ENCODE data around the gene ARMC3.
A peak's percentile ranks its signal among the peaks of the same experiment; 100 is the strongest.
"Not testable (repeated sequence)": the region's sequence is repeated elsewhere in the genome, so short reads cannot be mapped to it uniquely, and the experiment has no call there.

ARMC3 gene

DNA sequence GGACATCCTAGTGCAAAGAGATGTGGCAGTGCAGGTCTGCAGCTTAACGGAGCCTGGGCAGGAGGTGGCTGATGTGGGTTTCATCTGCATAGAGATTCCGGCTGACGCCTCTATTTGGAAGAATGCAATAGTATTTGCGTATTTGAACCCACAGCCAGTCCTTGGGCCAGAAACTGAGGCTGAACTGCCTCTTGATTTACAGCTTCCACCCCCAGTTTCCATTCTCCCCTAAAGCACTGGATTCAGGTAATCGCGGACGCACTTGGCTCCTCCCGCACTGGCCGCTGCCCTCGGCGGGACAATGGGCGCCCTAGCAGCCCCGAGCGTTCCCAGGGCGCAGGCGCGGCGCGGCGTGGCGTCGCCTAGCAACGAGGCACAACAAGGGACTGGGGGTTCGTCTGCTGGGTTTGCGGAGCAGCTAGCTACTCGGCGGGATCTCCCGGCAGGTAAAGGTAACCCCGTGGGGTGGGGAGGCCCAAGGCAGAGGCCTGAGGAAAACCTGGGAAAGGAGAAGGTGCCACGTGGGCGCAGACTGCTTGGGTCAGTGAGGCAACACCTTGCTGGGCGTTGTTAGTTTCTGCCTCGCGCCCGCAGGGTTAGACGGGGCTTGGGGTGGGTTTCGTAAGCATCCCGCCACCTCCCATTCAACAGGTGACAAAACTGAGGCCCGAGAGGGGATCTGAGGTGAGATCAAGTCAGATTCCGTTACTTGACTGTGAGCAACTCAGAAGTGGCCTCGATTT is at the start of gene ARMC3:
ARMC3 (plus strand) TSS at position 393 of the 743 bp plus-strand sequence. CDS start 3,944 bp downstream, outside the sequence.
- no peak for DNase-seq

DNA sequence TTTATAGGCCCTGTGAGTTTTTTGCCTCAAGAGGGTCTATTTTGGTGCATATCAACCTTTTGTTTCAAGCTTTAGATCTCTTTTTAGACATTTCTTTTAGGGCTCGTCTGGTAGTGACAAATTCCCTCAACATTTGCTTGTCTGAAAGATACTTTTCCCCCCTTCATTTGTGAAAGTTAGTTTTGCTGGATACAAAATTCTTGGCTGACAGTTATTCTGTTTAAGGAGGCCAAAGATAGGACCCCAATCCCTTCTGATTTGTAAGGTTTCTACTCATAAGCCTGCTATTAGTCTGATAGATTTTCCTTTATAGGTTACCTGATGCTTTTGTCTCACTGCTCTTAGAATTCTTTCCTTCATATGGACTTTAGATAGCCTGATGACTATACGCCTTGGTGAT is 36.1 kb upstream of the ARMC3 start:
- DNase-seq = no peak

DNA sequence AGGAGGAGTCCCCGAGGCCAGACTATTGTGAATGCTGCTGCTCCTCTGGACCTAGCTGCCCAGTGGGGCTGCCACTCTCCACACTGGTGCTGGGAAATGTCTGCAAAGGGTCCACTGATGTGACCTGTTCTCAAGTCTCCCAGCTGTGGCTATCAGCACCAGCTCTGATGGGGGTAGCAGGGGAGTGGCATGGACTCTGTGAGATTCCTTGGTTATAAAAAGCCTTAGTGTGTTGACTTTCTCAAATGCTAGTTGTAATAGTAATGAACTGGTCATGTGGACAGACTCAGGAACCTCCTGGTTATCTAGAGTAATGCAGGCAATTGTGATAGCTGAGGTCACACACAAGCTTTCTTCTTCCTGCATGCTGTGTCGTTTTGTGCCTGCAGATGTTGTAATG is 34.1 kb upstream of the ARMC3 start:
- no peak for DNase-seq

DNA sequence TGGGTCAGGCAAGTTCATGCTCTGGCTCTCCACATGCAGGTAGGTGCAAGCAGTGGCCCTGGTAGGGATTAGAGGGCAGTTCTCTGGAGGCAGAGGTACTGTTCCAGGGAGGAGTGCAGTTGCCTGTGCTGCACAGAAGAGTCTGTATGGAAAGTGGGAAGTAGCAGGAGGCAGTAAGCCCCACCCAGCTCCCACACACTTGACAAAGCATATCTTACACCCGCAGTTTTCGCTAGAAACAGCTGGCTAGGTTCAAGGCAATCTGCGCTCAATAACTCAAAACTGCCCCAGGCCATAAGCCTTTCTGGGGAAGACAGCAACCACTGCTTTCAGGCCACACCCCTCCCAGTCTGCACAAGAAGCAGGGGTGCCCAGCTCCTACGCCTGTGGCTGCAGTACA is 33.1 kb upstream of the ARMC3 start:
- no peak for DNase-seq

DNA sequence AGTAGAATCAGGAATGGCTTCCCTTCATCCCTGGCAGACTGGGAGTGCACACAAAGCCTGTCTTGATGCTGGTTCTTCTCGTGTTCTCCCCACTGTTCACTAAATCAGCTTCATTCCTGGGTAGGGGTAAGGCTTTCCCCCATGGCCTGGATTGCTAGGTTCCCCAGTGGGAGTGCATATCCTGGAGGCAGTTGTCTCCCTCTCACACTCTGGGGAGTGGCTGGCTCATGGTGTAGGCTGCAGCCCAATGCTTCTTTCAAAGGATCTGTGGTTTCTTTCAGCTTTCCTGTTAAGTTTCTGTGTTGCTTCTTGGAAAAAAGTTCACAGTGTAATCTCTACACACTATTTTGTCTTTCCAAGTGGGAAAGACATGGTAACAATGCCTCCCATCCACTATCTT is 32.6 kb upstream of the ARMC3 start:
- no peak for DNase-seq

DNA sequence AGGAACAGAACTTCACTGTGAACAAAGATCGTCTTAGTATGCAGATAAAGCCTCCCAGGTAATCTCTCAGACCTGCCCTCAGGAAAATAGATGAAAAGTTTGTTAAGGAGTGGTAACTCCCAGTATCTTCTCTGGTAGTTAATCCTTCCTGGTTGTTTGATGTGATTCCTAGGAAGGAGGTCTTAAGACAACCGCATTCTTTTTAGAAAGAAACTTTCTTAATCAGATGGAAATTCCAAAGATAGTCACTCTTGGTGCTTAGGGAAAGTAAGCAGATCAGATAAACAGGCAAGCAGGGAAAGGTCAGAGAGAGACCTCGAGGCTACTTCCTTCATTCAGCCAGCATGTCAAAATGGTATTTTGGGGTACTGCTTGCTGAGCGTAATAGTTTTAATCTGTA is 30.5 kb upstream of the ARMC3 start:
- no peak for DNase-seq

- DNase-seq = no peak
Measured at GRCh38 chr10:22899307-22899706, 28.5 kb upstream of the ARMC3 start.

DNA sequence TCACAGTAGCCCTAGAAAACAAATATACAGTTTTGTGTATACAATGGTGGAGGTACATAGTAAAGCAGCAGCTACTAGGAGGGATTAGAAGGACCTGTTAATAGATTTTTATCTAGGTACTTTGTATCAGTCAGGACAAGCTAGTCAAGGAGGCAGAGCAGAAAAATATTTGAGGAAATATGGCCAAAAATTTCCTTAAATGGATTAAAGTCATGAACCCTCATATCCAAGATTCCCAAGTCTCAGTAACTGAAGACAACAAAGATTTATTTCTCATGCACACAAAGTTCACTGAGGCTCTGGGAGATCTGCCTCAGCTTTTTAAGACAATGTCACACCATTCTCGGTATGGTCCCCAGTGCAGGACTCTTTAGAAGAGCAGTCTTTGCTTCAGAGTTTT is 28.1 kb upstream of the ARMC3 start:
- no peak for DNase-seq

- DNase-seq = no peak
Measured at GRCh38 chr10:22900841-22901601, 26.8 kb upstream of the ARMC3 start.

DNA sequence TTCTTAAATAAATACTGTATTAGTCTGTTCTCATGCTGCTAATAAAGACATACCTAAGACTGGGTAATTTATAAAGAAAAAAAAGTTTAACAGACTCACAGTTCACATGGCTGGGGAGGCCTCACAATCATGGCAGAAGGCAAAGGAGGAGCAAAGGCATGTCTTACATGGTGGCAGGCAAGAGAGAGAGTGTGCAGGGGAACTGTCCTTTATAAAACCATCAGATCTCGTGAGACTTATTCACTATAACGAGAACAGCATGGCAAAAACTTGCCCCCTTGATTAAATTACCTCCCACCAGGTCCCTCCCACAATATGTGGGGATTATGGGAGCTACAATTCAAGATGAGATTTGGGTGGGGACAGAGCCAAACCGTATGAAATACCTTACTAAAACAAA is 25.7 kb upstream of the ARMC3 start:
- DNase-seq = not testable (repeated sequence)

GRCh38 chr10:22903694-22904093 is 24.2 kb upstream of the ARMC3 start:
- DNase-seq = no peak

- no peak for DNase-seq
Measured at GRCh38 chr10:22906767-22907166, 21.1 kb upstream of the ARMC3 start.

DNA sequence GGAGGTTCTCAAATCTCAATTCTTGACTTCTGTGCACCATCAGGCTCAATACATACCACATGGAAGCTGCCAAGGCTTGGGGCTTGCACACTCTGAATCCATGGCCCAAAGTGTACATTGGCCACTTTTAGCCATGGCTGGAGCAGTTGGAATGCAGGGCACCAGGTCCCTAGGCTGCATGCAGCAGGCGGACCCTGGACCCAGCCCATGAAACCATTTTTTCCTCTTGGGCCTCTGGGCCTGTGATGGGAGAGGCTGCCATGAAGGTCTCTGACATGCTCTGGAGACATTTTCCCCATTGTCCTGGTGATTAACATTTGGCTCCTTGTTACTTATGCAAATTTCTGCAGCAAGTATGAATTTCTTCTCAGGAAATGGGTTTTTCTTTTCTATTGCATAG is 19.0 kb upstream of the ARMC3 start:
- no peak for DNase-seq

GRCh38 chr10:22909673-22910072 is 18.2 kb upstream of the ARMC3 start:
- not testable (repeated sequence) for DNase-seq

GRCh38 chr10:22911067-22911466 is 16.8 kb upstream of the ARMC3 start:
- no peak for DNase-seq

DNA sequence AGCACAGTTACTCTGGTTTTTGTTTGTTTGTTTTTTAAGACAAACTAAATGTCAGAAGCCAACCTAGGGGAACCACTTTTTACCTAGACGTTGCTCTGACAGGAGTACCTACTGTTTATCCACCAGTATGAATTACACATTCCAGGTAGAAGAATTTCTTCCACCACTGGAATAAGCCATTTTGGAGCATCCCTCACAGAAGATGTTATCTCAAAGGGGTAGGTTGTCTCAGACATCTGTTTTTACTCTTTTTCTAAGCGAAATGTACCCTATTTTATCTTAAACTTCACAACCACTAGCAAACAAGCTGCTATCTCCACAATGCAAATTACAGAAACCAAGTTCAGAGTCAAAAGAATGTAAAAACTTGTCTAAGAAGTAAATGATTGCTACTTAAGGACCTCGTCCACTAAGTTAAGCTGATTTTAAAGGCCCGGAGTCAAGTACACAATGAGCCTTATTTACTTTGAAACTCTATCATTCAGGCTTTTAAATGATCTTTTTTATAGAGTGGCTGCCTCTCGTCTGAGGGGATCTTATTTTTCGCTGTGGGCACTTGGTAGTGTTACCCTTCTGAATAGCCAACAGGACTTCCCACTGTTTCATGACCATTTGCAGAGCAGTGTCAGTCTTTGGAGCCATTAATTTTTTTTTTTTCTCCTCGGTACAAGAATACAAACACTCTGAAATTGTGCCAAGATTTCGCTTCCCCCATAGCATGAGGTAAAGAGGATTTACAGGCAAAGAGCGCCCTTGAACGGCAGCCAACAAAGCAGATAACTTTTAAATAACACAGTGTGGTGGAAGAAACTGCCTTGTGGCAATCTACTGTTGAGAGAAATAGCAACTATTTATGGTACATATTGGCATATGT is 15.7 kb upstream of the ARMC3 start:
- DNase-seq = peak; percentile 80

DNA sequence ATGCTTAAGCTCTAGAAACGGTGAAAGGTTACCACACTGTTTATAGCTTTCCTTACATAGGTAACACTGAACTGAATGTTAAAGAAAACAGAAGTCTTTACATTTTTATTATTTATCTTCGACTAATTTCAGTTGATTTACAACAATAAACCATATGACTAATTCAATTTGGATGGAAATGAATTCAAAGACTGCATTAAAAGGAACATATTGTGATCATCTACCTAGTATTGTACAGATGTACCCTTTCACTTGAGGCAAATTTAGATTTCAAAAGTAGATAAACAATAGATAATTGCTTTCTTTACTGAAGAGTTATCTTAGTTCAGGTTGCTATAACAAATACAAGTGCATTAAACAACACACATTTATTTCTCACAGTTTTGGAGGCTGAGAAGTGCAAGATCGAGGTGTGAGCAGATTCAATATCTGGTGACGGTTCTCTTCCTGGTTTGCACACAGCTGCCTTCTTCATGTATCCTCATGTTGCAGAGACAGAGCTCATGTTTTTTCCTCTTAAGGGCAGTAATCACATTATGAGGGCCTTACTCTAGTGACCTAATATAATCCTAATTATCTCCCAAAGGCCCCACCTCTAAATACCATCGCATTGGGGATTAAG is 15.0 kb upstream of the ARMC3 start:
- no peak for DNase-seq

DNA sequence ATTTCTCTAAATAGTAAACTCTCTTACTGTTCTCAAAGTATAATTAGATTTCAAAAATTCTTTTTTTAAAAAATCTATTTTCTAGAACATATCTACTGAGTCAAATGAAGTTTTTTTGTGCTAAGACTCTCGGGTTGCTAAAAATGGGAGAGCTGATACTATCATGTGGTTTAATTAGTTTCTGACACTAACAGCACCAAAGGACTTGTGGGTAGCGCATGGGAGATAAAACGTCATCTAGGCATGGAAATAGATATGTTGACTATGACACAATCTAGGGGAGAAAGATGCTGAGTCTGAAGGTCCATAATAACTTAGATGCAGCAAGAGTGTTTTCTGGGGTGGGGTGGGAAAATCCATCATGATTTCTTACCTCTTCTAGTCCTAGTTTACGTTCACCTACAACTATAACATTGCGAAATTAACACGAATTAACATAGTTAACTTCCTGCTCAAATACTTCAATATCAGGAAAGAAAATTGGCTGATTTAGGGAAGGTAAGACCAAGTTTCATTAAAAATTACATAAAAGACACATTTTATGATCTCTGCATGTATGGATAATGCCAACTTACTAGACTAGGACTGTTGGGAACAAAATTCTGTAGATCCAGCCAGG is 14.3 kb upstream of the ARMC3 start:
- DNase-seq = no peak

GRCh38 chr10:22915314-22915713 is 12.5 kb upstream of the ARMC3 start:
- no peak for DNase-seq

DNA sequence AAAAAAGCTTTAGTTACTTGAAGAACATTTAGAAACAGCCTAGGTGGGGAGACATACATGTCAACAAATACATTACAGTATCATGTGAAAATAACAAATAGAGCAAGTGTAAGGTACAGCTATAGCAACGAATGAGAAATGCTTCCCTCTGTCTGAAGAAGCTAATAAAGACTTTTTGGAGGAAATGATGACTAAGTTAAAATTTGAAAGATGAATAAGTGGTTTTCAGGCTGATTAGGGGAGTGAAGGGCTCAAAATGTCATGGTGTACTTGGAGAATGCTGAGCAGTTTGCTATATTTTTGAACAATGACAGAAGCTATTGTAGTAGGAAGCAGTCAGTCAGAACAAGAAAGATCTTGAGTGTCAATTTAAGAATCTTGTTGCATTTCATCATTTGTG is 2.8 kb upstream of the ARMC3 start:
- DNase-seq = no peak

DNA sequence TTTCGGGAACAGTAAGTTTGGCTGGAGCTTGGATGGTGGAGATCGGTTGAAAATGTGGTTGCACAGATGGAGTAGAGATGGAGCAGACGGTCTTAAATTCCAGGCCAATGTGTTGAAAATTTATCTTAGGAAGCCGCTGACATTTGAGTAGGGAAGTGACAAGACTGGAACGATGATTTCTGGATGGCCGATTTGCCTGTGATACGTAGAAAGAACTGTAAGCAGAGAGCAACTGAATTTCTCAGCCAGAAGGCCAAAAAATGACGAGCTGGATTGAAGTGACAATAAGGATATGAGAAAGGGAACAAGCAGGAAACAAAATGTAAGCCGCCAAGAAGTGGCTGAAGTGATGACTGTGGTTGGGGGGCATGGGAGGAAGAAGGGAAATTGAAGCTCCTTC is 687 bp upstream of the ARMC3 start:
- no peak for DNase-seq

DNA sequence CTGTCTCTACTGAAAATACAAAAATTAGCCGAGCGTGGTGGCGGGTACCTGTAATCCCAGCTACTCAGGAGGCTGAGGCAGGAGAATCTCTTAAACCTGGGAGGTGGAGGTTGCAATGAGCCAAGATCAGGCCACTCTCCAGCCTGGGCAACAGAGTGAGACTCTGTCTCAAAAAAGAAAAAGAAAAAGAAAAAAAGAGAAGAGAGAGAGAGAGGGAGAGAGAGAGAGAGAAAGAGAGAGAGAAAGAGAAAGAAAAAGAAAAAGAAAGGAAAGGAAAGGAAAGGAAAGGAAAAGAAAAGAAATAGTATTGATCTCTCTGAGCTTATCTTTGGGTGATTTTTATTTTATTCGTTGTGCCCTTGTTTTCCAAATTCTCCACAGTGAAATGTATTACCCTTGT is 1.2 kb downstream of the ARMC3 start:
- DNase-seq = not testable (repeated sequence)

GRCh38 chr10:22931948-22932347 is 4.1 kb downstream of the ARMC3 start:
- DNase-seq = no peak
